ENCODE results near the gene LMAN2L.

LMAN2L gene

GRCh38 chr2:96701636-96702035, 38.2 kb downstream of the LMAN2L start:
- H3K4me3 ChIP-seq (ENCODE audit: low read depth, low read length), result no peak overlapping the region

GRCh38 chr2:96700086-96700485, 39.8 kb downstream of the LMAN2L start:
- H3K4me1 ChIP-seq (ENCODE audit: control insufficient read depth, insufficient read depth, low read length), result peaks cover 3% of the 10 kb centered on the region; the same call in 1 of the 2 replicates
- no peaks in the 10 kb centered on the region for H3K9me3 ChIP-seq (ENCODE audit: control insufficient read depth, insufficient read depth, low read depth, low read length)
- no peak overlapping the region for H3K9ac ChIP-seq (ENCODE audit: low read length)
- H3K4me3 ChIP-seq (ENCODE audit: low read depth, low read length), result no peak overlapping the region
- H3K27me3 ChIP-seq (ENCODE audit: control insufficient read depth, insufficient read depth, low read length), result no peaks in the 10 kb centered on the region
- peaks cover 23% of the 10 kb centered on the region for H3K36me3 ChIP-seq (ENCODE audit: control insufficient read depth, insufficient read depth, low read length)
- no peak overlapping the region for H3K27ac ChIP-seq (ENCODE audit: low read depth, low read length)

More at GRCh38 chr2:96701636-96702035, 38.2 kb downstream of the LMAN2L start:
- no peaks in the 10 kb centered on the region for H3K4me1 ChIP-seq (ENCODE audit: control insufficient read depth, insufficient read depth, low read length)
- no peaks in the 10 kb centered on the region for H3K27me3 ChIP-seq (ENCODE audit: control insufficient read depth, insufficient read depth, low read length)
- no peak overlapping the region for H3K27ac ChIP-seq (ENCODE audit: low read depth, low read length)
- peaks cover 39% of the 10 kb centered on the region for H3K36me3 ChIP-seq (ENCODE audit: control insufficient read depth, insufficient read depth, low read length)
- no peak overlapping the region for H3K9ac ChIP-seq (ENCODE audit: low read length)
- H3K9me3 ChIP-seq (ENCODE audit: control insufficient read depth, insufficient read depth, low read depth, low read length), result no peaks in the 10 kb centered on the region

GRCh38 chr2:96699621-96700020, 40.2 kb downstream of the LMAN2L start:
- H3K9ac ChIP-seq (ENCODE audit: low read length), result no peak overlapping the region
- peaks cover 3% of the 10 kb centered on the region; the same call in 1 of the 2 replicates for H3K4me1 ChIP-seq (ENCODE audit: control insufficient read depth, insufficient read depth, low read length)
- no peaks in the 10 kb centered on the region for H3K27me3 ChIP-seq (ENCODE audit: control insufficient read depth, insufficient read depth, low read length)
- no peak overlapping the region for H3K27ac ChIP-seq (ENCODE audit: low read depth, low read length)
- no peaks in the 10 kb centered on the region for H3K9me3 ChIP-seq (ENCODE audit: control insufficient read depth, insufficient read depth, low read depth, low read length)
- no peak overlapping the region for H3K4me3 ChIP-seq (ENCODE audit: low read depth, low read length)
- peaks cover 19% of the 10 kb centered on the region; the same call in 1 of the 2 replicates for H3K36me3 ChIP-seq (ENCODE audit: control insufficient read depth, insufficient read depth, low read length)

GRCh38 chr2:96699021-96699420, 40.8 kb downstream of the LMAN2L start:
- Histone ChIP-seq H3K36me3 (ENCODE audit: control insufficient read depth, insufficient read depth, low read length) (0 out of 2 replicates have a peak, but pooled peaks cover 13% of the 10 kb centered on the region), H3K27ac (ENCODE audit: low read depth, low read length) (no peak overlapping the region), H3K4me3 (ENCODE audit: low read depth, low read length) (no peak overlapping the region), H3K9ac (ENCODE audit: low read length) (no peak overlapping the region), H3K9me3 (ENCODE audit: control insufficient read depth, insufficient read depth, low read depth, low read length) (no peaks in the 10 kb centered on the region), H3K4me1 (ENCODE audit: control insufficient read depth, insufficient read depth, low read length) (peaks cover 3% of the 10 kb centered on the region; the same call in 1 of the 2 replicates), H3K27me3 (ENCODE audit: control insufficient read depth, insufficient read depth, low read length) (no peaks in the 10 kb centered on the region)

GRCh38 chr2:96698221-96698861, 41.5 kb downstream of the LMAN2L start:
- 0 out of 2 replicates have a peak, but pooled peaks cover 12% of the 10 kb centered on the region for H3K36me3 ChIP-seq (ENCODE audit: control insufficient read depth, insufficient read depth, low read length)
- no peaks in the 10 kb centered on the region for H3K27me3 ChIP-seq (ENCODE audit: control insufficient read depth, insufficient read depth, low read length)
- H3K4me1 ChIP-seq (ENCODE audit: control insufficient read depth, insufficient read depth, low read length), result peaks cover 6% of the 10 kb centered on the region; the same call in 1 of the 2 replicates
- no peak overlapping the region for H3K4me3 ChIP-seq (ENCODE audit: low read depth, low read length)
- H3K9ac ChIP-seq (ENCODE audit: low read length), result no peak overlapping the region
- H3K9me3 ChIP-seq (ENCODE audit: control insufficient read depth, insufficient read depth, low read depth, low read length), result no peaks in the 10 kb centered on the region
- H3K27ac ChIP-seq (ENCODE audit: low read depth, low read length), result no peak overlapping the region

GRCh38 chr2:96697476-96697875, 42.4 kb downstream of the LMAN2L start:
- H3K9ac ChIP-seq (ENCODE audit: low read length), result no peak overlapping the region
- H3K4me3 ChIP-seq (ENCODE audit: low read depth, low read length), result no peak overlapping the region
- H3K27ac ChIP-seq (ENCODE audit: low read depth, low read length), result no peak overlapping the region
- H3K27me3 ChIP-seq (ENCODE audit: control insufficient read depth, insufficient read depth, low read length), result no peaks in the 10 kb centered on the region
- H3K9me3 ChIP-seq (ENCODE audit: control insufficient read depth, insufficient read depth, low read depth, low read length), result no peaks in the 10 kb centered on the region
- H3K36me3 ChIP-seq (ENCODE audit: control insufficient read depth, insufficient read depth, low read length), result 0 out of 2 replicates have a peak, but pooled peaks cover 7% of the 10 kb centered on the region
- H3K4me1 ChIP-seq (ENCODE audit: control insufficient read depth, insufficient read depth, low read length), result peaks cover 6% of the 10 kb centered on the region; the same call in 1 of the 2 replicates

- no peaks in the 10 kb centered on the region for H3K27me3 ChIP-seq (ENCODE audit: control insufficient read depth, insufficient read depth, low read length)
- H3K9ac ChIP-seq (ENCODE audit: low read length), result no peak overlapping the region
- peaks cover 6% of the 10 kb centered on the region; the same call in 1 of the 2 replicates for H3K4me1 ChIP-seq (ENCODE audit: control insufficient read depth, insufficient read depth, low read length)
- H3K4me3 ChIP-seq (ENCODE audit: low read depth, low read length), result no peak overlapping the region
- no peak overlapping the region for H3K27ac ChIP-seq (ENCODE audit: low read depth, low read length)
- no peaks in the 10 kb centered on the region for H3K9me3 ChIP-seq (ENCODE audit: control insufficient read depth, insufficient read depth, low read depth, low read length)
- H3K36me3 ChIP-seq (ENCODE audit: control insufficient read depth, insufficient read depth, low read length), result no peaks in the 10 kb centered on the region
Observed at GRCh38 chr2:96695602-96696001, 44.3 kb downstream of the LMAN2L start.

- no peak overlapping the region for H3K4me3 ChIP-seq (ENCODE audit: low read depth, low read length)
Observed at GRCh38 chr2:96694816-96695455, 44.9 kb downstream of the LMAN2L start.

GRCh38 chr2:96694279-96694678, 45.6 kb downstream of the LMAN2L start:
- no peak overlapping the region for H3K9ac ChIP-seq (ENCODE audit: low read length)
- H3K27ac ChIP-seq (ENCODE audit: low read depth, low read length), result no peak overlapping the region
- H3K27me3 ChIP-seq (ENCODE audit: control insufficient read depth, insufficient read depth, low read length), result no peaks in the 10 kb centered on the region
- peaks cover 6% of the 10 kb centered on the region; the same call in 1 of the 2 replicates for H3K4me1 ChIP-seq (ENCODE audit: control insufficient read depth, insufficient read depth, low read length)
- H3K36me3 ChIP-seq (ENCODE audit: control insufficient read depth, insufficient read depth, low read length), result no peaks in the 10 kb centered on the region
- no peak overlapping the region for H3K4me3 ChIP-seq (ENCODE audit: low read depth, low read length)
- no peaks in the 10 kb centered on the region for H3K9me3 ChIP-seq (ENCODE audit: control insufficient read depth, insufficient read depth, low read depth, low read length)

More at GRCh38 chr2:96694816-96695455, 44.9 kb downstream of the LMAN2L start:
- Histone ChIP-seq H3K4me1 (ENCODE audit: control insufficient read depth, insufficient read depth, low read length) (peaks cover 6% of the 10 kb centered on the region; the same call in 1 of the 2 replicates), H3K27ac (ENCODE audit: low read depth, low read length) (no peak overlapping the region), H3K9me3 (ENCODE audit: control insufficient read depth, insufficient read depth, low read depth, low read length) (no peaks in the 10 kb centered on the region), H3K9ac (ENCODE audit: low read length) (no peak overlapping the region), H3K27me3 (ENCODE audit: control insufficient read depth, insufficient read depth, low read length) (no peaks in the 10 kb centered on the region), H3K36me3 (ENCODE audit: control insufficient read depth, insufficient read depth, low read length) (no peaks in the 10 kb centered on the region)

GRCh38 chr2:96693286-96694200, 46.3 kb downstream of the LMAN2L start:
- H3K27me3 ChIP-seq (ENCODE audit: control insufficient read depth, insufficient read depth, low read length), result no peaks in the 10 kb centered on the region
- H3K9ac ChIP-seq (ENCODE audit: low read length), result no peak overlapping the region
- no peaks in the 10 kb centered on the region for H3K36me3 ChIP-seq (ENCODE audit: control insufficient read depth, insufficient read depth, low read length)
- H3K9me3 ChIP-seq (ENCODE audit: control insufficient read depth, insufficient read depth, low read depth, low read length), result no peaks in the 10 kb centered on the region
- H3K4me3 ChIP-seq (ENCODE audit: low read depth, low read length), result no peak overlapping the region
- no peak overlapping the region for H3K27ac ChIP-seq (ENCODE audit: low read depth, low read length)
- peaks cover 6% of the 10 kb centered on the region; the same call in 1 of the 2 replicates for H3K4me1 ChIP-seq (ENCODE audit: control insufficient read depth, insufficient read depth, low read length)

Measured in HUES6 (cell line).